ENCODE measurements around the gene RPTN.

The RPTN gene

DNA sequence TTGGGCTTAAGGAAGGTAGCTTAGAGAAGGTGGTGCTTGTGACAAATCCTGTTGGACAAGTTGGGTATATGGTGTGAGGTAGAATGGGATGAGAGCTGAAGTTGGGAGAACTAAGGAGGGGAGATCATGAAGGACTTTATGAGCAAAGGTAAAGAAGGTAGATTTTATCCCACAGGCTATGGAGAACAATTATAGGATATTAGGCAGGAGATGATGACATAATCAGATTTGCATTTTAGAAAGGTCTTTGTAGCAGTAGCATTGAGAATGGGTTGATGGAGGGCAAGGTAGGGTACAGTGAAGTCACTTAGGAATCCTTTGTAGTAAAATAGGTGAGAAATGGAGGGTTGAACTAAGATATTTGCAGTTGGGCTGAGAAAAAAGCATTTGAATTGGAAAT, 28.8 kb downstream of the RPTN start:
- H3K4me3 ChIP-seq (ENCODE audit: low read depth, low read length): no peak overlapping the region
- DNase-seq (ENCODE audit: low read depth): no peak
- TF ChIP-seq, protein P1, sequence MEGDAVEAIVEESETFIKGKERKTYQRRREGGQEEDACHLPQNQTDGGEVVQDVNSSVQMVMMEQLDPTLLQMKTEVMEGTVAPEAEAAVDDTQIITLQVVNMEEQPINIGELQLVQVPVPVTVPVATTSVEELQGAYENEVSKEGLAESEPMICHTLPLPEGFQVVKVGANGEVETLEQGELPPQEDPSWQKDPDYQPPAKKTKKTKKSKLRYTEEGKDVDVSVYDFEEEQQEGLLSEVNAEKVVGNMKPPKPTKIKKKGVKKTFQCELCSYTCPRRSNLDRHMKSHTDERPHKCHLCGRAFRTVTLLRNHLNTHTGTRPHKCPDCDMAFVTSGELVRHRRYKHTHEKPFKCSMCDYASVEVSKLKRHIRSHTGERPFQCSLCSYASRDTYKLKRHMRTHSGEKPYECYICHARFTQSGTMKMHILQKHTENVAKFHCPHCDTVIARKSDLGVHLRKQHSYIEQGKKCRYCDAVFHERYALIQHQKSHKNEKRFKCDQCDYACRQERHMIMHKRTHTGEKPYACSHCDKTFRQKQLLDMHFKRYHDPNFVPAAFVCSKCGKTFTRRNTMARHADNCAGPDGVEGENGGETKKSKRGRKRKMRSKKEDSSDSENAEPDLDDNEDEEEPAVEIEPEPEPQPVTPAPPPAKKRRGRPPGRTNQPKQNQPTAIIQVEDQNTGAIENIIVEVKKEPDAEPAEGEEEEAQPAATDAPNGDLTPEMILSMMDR (conservative IDR thresholded peaks at IDR 0.05; ENCODE audit: low read depth, low read length): no peak

DNA sequence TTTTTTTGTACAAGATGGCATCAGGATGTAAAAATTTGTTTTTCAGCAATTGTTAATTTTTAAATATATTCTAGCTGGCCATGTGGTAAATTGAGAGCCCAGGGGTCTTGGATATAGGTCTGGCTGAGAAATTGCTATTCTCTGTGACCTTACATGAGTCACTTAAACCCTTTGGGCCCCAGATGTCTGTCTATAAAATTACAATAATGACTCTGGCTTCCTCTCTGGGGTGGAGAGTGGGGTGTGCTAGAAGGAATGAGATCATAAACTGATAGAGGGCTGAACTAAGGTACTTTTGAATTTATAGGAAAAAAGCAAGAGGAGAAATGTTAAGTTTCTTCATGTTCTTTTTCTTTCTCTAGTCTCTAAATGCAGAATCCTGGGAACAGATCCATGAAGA, 31.4 kb downstream of the RPTN start:
- DNase-seq (ENCODE audit: low read depth): no peak
- TF ChIP-seq, protein P1 (conservative IDR thresholded peaks at IDR 0.05; ENCODE audit: low read depth, low read length): no peak
- no peak overlapping the region for H3K4me3 ChIP-seq (ENCODE audit: low read depth, low read length)

DNA sequence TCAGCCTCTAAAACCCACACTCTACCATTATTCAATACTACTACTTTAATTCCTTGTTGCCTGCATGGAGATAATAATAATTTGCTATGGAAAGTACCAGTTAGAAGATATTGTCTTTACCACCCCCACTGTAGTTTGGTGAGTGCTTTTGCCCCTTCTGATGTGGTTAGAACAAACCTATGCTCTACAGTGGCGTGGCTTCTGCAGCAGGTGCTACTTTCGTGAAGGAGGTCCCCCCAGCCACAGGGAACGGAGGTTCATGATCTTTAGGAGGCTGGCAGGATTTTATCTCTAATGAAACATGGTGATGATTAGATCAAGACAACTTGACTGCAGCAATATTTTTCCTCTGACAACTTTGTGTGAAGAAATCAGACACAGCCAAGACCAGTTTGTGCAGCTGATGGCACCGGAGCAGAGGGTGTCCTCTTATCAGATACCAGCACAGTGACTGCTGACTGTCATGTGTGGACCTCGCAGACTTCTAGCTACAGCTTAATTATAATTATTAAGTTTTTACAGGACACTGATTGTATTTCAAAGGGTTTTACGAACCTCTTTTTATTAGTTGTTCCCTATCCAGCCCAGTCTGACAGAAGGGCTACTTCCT, 33.1 kb downstream of the RPTN start:
- no peak for DNase-seq (ENCODE audit: low read depth)
- H3K4me3 ChIP-seq (ENCODE audit: low read depth, low read length): no peak overlapping the region
- TF ChIP-seq, protein P1 (conservative IDR thresholded peaks at IDR 0.05; ENCODE audit: low read depth, low read length): no peak

GRCh38 chr1:152118915-152119314, 40.1 kb downstream of the RPTN start:
- TF ChIP-seq, protein P1 (conservative IDR thresholded peaks at IDR 0.05; ENCODE audit: low read depth, low read length): no peak
- H3K4me3 ChIP-seq (ENCODE audit: low read depth, low read length): no peak overlapping the region
- no peak for DNase-seq (ENCODE audit: low read depth)

GRCh38 chr1:152115344-152115743, 43.7 kb downstream of the RPTN start, which contains the start of gene TCHH:
Gene TCHH (minus strand): TSS chr1:152115444. CDS start chr1:152114080, 1,364 bp downstream.
- no peak within 1 kb of the TSS for H3K4me3 ChIP-seq (ENCODE audit: low read depth, low read length)
- TF ChIP-seq, protein P1 (conservative IDR thresholded peaks at IDR 0.05; ENCODE audit: low read depth, low read length): no peak
- DNase-seq (ENCODE audit: low read depth): no peak

DNA sequence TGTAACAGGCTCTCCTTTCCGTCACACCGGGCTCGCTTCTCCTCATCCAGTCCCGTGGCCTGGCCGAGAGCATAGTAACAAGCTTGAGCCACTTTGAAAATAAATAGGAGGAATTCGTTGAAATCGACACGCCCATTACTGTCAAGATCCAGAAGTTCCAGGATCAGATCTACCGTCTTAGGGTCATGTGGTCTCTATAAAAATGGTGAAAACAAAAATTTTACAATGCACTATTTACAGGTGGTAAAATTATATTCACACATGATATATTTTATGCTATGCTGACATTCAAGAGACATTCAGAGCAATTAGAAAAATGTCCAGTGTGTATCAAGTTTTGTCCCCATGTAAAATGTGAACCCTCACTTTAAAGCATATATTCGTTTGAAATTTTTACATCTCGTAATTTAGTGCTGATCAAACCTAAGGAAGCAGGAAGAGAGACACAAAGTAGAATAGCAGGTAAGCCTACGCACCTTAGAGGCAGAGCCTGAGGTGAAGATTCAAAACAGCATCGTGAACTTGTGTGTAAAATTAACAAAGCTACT, 46.1 kb downstream of the RPTN start:
- H3K4me3 ChIP-seq (ENCODE audit: low read depth, low read length): no peak overlapping the region
- DNase-seq (ENCODE audit: low read depth): no peak
- TF ChIP-seq, protein P1 (conservative IDR thresholded peaks at IDR 0.05; ENCODE audit: low read depth, low read length): no peak
